COR-L47 (cell line): ENCODE results near the gene DIAPH2.
"Not testable (repeated sequence)": the region's sequence is repeated elsewhere in the genome, so short reads cannot be mapped to it uniquely, and the experiment has no call there.

Experiments
- DNase-seq: peaks from one replicate; lab custom pipeline; 2025; lab: John Stamatoyannopoulos, UW

The DIAPH2 gene

GRCh38 chrX:97389761-97390192, 705.1 kb downstream of the DIAPH2 start:
- no peak for DNase-seq

GRCh38 chrX:97397371-97397770, 712.7 kb downstream of the DIAPH2 start:
- no peak for DNase-seq

GRCh38 chrX:97398030-97398551, 713.4 kb downstream of the DIAPH2 start:
- no peak for DNase-seq

- DNase-seq, result no peak
Observed at GRCh38 chrX:97399400-97399799, 714.8 kb downstream of the DIAPH2 start.

GRCh38 chrX:97400492-97400891, 715.9 kb downstream of the DIAPH2 start:
- DNase-seq, result no peak

GRCh38 chrX:97401154-97401553, 716.5 kb downstream of the DIAPH2 start:
- no peak for DNase-seq

GRCh38 chrX:97401586-97402136, 717.0 kb downstream of the DIAPH2 start:
- no peak for DNase-seq

GRCh38 chrX:97402333-97402732, 717.7 kb downstream of the DIAPH2 start:
- DNase-seq, result no peak

- no peak for DNase-seq
Observed at GRCh38 chrX:97402903-97403302, 718.3 kb downstream of the DIAPH2 start.

GRCh38 chrX:97405031-97405660, 720.5 kb downstream of the DIAPH2 start:
- no peak for DNase-seq

GRCh38 chrX:97409632-97410415, 725.2 kb downstream of the DIAPH2 start:
- not testable (repeated sequence) for DNase-seq

- DNase-seq, result no peak
Observed at GRCh38 chrX:97416461-97416860, 731.8 kb downstream of the DIAPH2 start.

GRCh38 chrX:97429101-97429500, 744.5 kb downstream of the DIAPH2 start:
- DNase-seq, result no peak

- no peak for DNase-seq
Observed at GRCh38 chrX:97431281-97431680, 746.6 kb downstream of the DIAPH2 start.

GRCh38 chrX:97446298-97446882, 761.7 kb downstream of the DIAPH2 start:
- no peak for DNase-seq

GRCh38 chrX:97447306-97447705, 762.7 kb downstream of the DIAPH2 start:
- no peak for DNase-seq

GRCh38 chrX:97452283-97452682, 767.6 kb downstream of the DIAPH2 start:
- no peak for DNase-seq

- DNase-seq, result no peak
Observed at GRCh38 chrX:97461763-97462162, 777.1 kb downstream of the DIAPH2 start.

- no peak for DNase-seq
Observed at GRCh38 chrX:97471071-97471470, 786.4 kb downstream of the DIAPH2 start.

GRCh38 chrX:97474933-97475332, 790.3 kb downstream of the DIAPH2 start:
- no peak for DNase-seq

GRCh38 chrX:97479106-97479890, 794.7 kb downstream of the DIAPH2 start:
- DNase-seq, result no peak

GRCh38 chrX:97481228-97481627, 796.6 kb downstream of the DIAPH2 start:
- DNase-seq, result no peak
